ENCODE data around the gene PLCH2.

- TF ChIP-seq CTCF (IDR thresholded peaks at IDR 0.05; ENCODE audit: insufficient read depth, low read length, poor library complexity, severe bottlenecking) (no peak), EZH2phosphoT487 (conservative IDR thresholded peaks at IDR 0.05; ENCODE audit: low read length) (no peak)
Measured at GRCh38 chr1:2428490-2428889, 47.6 kb upstream of the PLCH2 start.
